Smooth muscle cell of bladder (primary cell): ENCODE measurements around the gene CARD19. TPM values are rescaled to one million over a fixed set of nuclear protein-coding genes. Genes with fewer than 3 reads are reported as not detected.

Experiments used
- total RNA-seq: library from RNA; depleted of rRNA; stranded (reverse); fragments of >200 nt; gene quantifications from 2 replicates; pipeline ENCODE4 v1.2.3, GENCODE V29; 2014

The CARD19 gene, protein sequence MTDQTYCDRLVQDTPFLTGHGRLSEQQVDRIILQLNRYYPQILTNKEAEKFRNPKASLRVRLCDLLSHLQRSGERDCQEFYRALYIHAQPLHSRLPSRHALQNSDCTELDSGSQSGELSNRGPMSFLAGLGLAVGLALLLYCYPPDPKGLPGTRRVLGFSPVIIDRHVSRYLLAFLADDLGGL
- 34.3 and 39.7 TPM in 2 replicates for total RNA-seq

DNA sequence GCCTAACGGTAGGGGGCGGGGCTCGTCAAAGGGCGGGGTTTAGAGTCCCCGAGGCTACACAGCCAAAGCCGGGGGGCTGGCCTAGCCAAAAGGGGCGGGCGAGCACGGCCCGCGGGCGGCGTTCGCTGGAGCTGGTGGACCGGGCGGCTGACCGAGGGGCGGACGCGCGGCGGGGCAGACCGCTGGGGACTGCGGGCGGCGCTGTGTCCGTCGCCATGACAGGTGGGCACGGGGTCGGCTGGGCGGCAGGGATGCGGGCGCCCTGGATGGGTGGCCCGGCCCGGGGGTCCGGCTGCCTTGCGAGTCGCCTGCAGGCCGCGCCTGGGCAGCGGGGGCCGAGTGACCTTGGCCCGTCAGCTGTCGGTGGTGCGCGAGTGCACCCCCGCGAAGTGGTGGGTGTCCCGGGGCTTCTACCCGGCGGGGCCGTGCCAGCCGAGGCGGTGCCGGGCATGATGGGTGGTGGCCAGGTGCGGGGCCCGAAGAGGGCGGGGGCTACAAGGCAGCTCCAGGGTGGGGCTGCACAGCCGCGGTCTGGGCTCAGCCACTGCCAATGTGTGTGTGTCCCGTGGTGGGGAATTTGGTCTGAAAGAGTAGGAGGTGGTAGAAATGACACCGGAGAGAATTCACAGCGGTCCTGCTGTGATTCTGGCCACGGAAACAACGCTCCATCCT lies at the start of gene CARD19:
Gene CARD19 (plus strand): TSS at position 87 of the 672 bp plus-strand sequence. CDS start 129 bp downstream, at position 216.

DNA sequence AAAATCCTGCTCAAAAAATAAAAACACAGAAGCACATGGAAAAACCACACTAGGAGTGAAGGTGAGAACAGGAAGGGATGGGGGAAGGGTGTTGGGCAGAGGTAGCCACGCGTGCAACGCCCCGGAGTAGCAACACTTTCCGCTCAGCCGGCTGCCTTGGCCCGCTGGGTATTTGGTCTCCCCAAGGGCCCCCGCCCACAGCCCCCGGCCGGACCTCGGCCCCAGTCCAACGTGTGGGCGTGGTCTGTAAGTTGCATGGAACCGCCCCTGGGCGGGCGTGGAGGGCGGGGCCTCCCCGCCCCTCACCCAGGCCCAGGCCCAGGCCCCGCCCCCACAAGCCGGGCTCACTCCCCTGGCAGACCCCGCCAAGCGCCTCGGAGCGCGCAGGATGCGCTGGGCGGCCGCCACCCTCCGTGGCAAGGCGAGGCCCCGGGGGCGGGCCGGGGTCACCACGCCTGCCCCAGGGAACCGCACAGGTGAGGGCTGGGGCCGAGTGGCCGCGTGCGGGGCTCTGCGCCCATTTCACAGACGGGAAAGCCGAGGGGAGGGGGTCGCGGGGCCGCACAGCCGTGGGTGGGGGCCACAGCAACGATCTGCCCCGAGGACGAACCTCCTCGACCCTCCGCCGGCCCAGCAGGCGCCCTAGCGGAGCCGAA lies 37.5 kb upstream of the CARD19 start, which contains the start of gene SUSD3:
Gene SUSD3 (plus strand): TSS at position 347 of the 656 bp plus-strand sequence. CDS start 42 bp downstream, at position 389.

DNA sequence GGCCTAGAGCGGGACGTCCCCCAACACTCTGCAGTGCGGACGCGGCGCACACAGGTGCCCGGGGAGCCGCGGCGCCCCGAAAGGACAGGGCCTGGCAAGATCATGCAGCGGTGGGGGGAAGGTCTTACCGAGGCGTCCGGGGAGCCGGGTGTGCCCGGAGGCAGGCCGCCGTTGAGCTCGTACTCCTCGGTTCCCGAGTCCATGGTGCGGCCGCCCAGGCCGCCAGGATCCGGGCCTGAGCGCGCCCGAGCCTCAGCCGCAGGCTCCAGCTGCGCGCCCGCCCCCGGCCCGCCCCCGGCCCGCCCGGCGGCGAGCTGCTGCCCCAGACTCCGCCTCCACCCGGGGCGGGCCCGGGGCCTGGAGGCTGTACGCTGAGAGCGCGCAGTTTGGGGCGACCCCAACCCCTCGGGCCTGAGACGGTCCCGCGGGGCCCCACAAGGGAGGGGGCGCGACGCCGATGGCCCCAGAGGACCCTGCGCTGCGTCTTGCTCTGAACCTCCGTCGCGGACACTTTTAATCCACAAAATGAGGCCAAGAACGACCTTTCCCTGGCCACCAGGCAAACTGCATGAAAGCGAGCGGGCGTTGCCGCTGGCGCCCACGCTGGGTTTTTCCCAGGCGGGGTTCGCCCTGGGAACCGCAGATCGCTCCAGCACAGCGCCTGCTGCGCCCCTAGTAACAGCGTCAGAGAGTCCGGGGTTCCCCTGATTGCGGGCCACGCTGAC lies 38.2 kb downstream of the CARD19 start, which contains the start of gene NINJ1:
Gene NINJ1 (minus strand): TSS at position 237 of the 725 bp plus-strand sequence. CDS start 34 bp downstream, at position 203.

Other genes with a start within 250 kb of the CARD19 start
- gene ZNF484, start 218.2 kb upstream of the CARD19 start, total RNA-seq = 10.5 and 12.3 TPM in 2 replicates
- gene FGD3, start 148.7 kb upstream of the CARD19 start, total RNA-seq = not detected in 2 replicates
- 1.1 and 1.6 TPM in 2 replicates for gene SUSD3, start 37.5 kb upstream of the CARD19 start, total RNA-seq
- 42.1 and 58.6 TPM in 2 replicates for gene NINJ1, start 38.0 kb downstream of the CARD19 start, total RNA-seq
- gene WNK2, start 87.9 kb downstream of the CARD19 start, total RNA-seq = not detected in 2 replicates